ENCODE measurements around the gene PTPRN2.
"Not testable (repeated sequence)": the region's sequence is repeated elsewhere in the genome, so short reads cannot be mapped to it uniquely, and the experiment has no call there.

Gene PTPRN2

DNA sequence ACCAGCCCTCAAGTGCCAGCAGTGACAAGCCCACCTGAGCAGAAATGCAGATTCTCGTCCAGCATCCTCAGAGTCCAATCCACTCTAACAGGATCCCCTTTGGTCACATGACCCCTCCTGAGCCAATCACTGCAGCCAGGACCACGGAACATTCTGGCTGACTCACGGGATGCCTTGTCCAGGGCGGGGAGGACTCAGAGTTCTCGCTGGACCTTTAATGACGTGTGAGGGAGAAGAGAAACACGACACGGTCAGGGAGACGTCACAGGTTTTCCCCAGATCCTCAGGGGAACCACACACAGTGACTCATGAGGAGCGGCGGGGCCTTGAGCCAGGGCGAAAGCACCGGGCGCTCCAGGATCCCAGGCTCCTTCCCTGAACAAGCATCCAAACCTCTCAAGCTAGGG is 155.7 kb downstream of the PTPRN2 start:
- no peak for DNase-seq

DNA sequence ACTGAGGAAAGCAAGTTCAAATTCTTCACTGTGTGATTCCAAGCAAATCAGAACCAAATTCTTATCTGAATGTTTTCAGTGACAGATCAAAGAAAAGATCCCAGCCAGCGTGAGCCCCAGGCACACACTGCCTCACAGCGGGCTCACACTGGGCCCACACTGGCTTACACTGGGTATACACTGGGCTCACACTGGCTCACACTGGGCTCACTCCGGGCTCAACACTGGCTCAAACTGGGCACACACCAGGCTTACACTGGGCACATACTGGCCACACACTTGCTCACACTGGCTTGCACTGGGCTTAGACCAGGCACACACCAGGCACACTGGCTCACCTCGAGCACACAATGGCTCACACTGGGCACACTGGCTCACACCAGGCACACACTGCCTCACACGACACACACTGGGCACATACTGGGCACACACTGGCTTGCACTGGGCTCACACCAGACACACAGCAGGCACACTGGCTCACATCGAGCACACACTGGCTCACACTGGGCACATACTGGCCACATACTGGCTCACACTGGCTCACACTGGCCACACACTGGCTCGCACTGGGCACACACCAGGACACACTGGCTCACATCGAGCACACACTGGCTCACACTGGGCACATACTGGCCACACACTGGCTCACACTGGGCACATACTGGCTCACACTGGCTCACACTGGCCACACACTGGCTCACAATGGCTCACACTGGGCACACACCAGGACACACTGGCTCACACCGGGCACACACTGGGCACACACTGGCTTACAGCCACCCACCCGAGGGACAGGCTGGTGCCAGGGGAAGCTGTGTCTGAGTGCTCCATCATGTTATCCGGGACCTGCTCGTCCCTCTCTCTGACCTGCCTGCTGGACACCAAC is 156.3 kb downstream of the PTPRN2 start:
- DNase-seq = no peak

DNA sequence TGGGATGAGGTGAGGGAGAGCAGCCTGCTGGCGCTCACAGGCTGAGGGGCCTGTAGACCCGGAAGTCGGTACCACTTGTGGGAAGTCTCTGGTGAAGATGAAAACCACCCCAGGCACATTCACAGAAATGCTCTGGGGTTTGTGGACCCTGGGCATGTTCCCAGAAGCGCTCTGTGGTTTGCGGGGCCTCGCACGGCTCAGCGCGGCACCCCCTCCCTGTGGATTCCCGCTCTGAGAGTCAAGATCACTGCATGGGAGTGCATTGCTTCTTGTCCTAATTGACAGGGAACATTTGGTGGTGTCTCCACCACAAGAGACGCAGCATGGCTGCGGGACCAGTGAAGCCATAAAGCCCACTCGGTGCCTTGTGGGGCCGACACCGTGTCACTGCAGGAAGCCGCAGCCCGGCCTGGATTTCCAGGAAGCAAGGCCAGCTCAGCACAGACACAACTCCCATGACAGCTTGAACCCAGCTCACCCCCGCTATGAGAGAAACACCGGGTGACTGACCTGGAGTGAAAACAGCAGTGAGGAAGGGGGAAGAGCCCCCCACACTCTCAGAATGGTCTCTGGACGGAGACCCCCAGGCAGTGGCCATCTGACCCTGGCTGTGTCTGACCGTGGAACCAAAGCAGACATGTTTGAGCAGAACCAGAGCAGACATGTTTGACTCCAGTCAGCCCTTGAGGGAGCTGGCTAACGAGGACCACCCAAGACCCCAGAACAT is 157.2 kb downstream of the PTPRN2 start:
- DNase-seq = no peak

DNA sequence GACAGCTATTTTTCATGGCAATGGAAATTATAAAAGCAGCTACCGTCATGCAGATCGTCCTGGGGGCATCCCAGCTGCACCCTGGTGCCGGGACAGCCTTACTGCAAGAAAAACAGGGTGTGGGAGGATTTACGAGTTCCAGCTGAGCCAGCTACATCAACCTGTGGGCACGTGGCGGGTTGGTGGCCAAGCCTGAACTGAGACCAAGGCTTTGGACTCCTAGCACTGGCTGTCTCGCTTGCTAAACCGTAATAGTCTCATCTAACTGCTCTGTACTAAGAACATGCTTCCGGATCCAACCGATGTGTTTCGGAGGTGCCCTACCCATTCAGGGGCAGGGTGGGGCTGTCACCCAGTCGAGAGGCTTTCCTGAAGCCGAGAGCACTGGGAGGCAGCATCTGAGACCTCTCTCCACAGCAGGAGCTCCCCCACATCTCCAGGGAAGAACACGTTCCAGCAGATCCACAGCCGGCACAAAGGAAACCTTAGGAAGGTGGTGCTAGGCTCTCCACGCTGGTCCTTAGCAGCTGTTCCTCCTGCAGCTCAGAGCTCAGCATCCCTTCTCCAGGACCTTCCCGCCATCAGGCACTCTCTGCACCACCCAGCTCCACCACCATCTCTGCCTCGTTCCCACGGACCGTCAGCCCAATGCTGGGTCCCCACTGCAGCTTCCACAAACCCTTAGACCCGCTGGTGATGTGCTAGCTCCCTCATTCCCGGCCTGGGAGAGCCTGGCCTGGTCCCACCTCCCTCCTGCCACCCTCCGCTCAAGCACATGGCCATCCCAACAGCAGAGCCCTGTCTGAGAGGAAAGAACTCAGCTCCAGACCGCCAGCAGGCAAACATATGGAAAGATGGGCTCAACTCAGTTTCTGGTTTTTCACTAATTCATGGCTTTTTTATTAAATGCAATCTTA is 158.5 kb downstream of the PTPRN2 start:
- no peak for DNase-seq

DNA sequence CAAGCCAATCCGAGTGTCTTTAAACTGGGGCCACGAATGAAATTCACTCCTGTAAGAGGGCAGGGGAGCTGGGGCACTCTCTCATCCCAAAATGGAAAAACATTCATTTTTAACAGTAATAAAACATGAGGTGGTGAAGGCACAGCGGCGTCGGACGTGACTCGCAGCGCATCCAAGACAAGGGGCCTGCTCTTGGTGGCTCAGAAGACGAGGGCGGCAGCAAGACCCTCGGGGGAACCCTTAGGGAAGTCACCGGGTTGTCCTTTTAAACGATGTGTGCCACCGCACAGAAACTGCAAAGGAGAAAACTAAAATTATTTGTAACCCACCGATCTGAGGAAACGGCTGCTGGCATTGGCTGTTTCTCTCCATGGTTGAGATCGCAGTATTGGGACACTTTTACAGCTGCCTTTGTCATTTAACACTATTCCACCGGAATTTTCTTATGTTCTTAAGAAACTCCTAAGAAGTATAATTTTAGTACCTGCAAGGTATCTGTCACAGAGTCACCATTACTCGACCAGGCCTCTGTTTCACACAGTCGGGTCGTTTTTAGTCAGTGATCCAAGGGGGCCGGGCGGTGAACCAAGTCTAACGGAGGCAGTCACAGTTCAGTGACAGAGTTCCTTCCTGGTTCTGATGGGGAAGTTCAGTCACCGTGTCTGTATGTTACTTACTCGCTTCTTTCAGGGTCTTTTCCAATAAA is 159.3 kb downstream of the PTPRN2 start:
- DNase-seq = no peak

DNA sequence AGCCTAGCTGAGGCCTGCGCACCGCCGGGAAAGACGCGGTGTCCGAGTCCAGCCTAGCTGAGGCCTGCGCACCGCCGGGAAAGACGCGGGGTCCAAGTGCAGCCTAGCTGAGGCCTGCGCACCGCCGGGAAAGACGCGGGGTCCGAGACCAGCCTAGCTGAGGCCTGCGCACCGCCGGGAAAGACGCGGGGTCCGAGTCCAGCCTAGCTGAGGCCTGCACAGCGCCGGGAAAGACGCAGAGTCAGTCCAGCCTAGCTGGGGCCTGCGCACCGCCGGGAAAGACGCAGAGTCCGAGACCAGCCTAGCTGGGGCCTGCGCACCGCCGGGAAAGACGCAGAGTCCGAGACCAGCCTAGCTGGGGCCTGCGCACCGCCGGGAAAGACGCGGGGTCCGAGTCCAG is 161.9 kb downstream of the PTPRN2 start:
- DNase-seq = not testable (repeated sequence)

DNA sequence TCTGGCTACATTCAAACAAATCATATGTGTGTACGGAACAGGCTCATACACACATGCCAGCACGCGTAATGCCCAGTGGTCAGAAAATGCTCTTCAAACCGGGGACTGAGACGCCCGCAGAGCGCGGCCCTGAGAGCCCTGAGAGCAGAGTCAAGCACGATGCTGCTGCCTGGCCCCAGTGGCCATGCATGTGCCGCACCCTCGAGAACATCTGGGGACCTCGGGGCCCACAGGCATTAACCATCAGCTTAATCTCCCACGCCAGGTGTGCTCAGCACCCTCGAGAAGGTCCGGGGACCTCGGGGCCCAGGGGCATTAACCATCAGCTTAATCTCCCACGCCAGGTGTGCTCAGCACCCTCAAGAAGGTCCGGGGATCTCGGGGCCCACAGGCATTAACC is 163.1 kb downstream of the PTPRN2 start:
- no peak for DNase-seq

DNA sequence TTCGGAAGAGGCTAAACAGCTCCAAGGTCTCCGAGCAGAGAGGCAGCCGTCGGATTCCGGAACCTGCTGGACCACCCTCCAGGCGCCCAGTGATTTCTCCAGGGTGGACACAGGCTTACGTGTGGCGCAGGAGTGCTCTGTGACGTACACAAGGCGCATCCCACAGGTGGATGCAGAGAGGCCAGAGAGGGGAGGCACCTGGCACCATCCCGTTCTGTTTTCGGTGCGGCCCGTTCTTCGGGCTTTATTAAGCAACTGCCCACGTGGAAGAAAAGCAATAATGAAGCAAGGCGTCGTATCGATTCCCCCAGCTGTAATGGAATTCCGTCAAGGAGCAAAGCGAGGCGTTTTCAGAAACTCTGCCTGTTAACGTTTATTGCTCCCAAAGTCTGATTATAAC is 163.6 kb downstream of the PTPRN2 start:
- DNase-seq = no peak

DNA sequence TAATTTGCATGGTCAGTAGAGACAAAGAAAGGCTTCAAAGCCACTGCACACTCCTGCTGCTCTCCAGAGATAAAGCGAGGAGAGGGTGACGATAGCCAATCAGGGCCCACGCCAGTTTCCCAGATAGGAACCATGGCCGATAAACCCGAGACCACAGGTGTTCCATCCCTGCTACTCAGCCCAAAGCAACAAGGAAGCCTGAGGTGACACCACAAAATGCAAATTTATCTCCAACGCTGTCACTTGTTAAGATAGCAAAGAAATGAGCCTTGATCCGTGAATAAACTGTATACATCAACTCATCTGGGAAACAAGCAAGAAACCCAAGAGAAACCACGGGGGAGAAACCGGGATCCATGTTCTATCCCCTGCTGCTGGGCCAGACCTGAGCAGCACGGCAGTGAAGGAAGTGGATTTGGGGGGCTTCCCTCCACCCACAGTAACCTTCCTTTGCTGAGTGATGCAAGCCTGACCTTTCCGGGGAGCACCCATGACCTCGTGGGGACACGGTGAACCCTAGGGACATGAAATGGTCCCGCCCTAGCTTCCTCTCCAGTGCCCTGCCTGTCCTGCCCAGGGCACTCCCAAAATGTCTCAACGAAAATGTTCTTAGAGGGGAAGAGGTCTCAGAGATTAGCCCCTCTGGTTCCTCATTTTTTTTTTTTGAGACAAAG is 164.6 kb downstream of the PTPRN2 start:
- no peak for DNase-seq

DNA sequence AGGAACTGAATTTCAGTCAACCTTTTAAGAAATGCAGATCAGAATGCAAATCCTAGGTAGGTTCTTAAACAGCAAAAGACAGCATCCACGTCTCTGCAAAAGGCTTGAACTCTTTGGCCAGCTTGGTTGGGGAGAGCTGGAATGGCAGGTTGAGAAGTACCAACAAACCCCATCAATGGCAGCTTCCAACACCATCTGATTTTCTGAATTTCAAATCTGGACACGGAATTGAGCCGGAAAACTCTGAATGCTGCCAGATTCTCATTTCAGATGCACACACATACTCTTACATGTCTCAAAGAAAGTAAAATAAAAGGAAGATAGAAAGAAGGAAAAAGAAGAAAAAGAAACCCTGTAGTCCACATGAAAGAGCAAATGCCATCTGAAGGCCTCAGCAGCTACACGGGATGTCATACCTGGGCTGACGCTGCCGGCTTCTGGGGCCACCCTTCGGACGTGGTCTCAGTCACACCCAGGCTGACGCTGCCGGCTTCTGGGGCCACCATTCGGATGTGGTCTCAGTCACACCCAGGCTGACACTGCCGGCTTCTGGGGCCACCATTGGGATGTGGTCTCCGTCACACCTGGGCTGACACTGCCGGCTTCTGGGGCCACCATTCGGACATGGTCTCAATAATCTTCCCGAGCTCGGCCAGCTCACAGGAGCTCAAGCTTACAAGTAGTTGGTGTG is 165.3 kb downstream of the PTPRN2 start:
- DNase-seq = no peak

DNA sequence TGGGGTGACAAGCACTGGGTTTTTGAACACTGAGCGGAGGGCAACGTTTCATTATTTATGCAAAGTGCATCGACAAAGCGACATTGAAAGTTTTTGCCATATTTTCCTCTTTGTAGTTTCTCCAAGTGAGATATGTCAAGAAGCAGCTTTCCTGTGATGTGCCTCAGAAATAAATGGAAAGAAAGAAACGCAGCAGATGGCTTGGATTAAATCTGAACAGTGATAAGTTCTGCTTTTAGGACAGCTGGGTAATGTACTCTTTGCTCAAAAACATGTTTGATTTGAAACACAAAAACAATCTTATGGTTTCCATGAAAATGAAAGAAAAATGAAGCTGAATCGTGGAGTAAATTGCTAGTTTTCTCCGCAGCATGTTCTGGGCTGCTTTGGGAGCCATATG is 166.3 kb downstream of the PTPRN2 start:
- no peak for DNase-seq

DNA sequence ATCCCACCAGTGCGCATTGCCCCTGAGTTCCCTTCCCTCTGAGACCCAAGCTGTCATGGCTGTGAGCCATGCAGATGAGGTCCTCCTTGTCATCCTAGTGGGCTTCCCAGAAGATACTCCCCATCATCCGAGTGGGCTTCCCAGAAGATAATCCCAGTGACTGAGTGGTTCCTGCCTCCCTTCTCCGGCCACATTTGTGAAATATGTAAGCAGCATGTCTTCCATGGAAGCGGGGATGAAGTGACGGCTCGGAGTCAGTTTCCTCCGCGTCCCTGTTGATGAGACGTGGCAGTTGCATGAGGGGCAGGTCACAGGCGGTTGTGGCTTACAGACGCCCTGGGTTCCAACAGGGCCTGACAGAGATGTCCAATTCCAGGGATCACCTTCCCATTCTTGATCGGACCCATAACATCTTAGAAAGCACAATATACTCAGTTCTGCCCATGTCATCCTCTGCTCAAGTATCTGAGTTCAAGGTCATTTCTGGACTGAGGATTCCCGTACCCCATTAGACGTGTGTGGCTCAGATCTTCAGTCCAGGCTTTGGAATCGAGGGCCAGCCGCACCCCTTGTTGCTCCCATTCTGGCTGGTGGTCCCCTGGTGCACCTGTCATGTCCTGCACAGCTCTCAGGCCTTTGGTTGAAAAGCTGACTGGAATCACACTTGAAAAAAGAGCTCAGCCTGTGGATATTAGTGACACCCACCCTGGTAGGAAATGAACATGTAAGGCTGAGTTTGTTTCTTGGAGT is 166.9 kb downstream of the PTPRN2 start:
- DNase-seq = no peak

DNA sequence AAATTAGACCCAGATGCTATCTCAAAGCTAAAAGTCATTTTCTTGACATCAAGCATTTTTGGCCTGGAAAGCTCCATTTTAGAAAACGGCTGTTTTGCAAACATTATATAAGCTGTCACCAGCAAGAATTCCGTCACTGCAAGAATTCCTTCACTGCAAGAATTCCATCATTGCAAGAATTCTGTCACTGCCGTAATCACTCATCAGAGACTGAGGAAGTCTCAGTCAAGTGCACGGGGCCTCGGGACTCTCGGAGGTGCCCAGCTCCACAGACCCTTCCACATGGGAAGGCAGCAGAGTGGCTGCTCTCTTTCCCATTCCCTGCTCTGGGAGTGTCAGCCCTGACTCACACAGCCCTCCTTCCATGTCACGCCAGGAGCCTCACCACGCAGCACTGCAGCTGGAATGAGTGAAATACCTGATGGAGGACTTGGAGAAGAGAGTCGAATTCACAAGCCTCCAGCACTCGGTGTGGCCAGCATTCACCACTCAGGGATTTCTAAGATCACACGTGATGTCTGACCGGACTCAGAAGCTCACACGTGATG is 168.3 kb downstream of the PTPRN2 start:
- no peak for DNase-seq

DNA sequence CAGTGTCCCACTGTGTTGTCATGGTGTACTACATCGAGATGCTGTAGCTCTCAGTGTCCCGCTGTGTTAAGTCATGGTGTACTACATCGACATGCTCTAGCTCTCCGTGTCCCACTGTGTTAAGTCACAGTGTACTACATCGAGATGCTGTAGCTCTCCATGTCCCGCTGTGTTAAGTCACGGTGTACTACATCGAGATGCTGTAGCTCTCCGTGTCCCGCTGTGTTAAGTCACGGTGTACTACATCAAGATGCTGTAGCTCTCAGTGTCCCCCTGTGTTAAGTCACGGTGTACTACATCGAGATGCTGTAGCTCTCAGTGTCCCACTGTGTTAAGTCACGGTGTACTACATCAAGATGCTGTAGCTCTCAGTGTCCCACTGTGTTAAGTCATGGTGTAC is 169.2 kb downstream of the PTPRN2 start:
- not testable (repeated sequence) for DNase-seq

DNA sequence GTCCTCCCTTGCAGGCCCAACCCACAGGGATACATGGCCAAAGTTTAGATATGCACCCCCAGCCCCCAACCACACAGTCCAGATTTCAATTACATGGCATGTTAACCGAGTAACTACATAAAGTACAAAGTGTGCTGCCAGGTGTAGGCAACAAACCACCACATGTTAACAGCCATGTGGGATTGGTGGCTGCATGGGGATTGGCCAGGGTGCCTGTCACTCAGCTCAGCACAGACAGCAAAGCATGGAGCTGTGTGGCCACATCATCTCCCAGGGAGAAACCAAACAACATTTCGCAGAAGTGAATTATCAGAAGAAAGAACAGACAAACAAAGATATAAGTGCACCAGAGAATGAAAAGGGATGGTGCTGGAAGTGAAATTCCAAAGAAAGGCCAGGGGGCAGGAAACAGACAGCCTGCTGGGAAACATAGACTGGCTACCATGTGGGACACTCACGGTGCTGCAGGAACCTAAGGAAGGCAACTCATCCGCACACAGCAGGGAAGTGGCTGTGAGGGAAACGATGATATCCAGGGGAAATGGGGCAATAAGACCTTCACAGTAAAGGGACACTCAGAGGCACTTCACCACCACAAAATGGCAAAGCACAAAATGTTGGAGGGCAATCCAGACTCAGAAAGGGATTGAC is 171.2 kb downstream of the PTPRN2 start:
- DNase-seq = no peak

DNA sequence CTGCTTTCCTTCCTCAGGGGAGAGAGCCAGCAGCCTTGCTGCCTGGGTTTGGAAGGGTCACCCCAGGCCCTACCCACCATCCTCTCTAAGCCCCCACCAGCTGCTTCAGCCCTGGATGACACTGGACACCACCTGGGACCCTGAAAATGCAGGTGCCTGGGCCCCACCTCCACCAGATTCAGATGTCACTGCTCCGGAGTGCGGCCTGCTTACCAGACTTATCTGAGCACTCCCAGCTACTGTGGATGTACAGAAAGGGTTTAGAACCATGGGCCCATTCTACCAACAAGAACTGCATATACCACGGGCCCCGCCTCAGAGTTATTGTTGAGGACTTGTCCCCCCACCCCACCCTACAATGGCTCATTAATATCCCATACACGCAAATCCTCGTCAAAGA is 172.3 kb downstream of the PTPRN2 start:
- no peak for DNase-seq

DNA sequence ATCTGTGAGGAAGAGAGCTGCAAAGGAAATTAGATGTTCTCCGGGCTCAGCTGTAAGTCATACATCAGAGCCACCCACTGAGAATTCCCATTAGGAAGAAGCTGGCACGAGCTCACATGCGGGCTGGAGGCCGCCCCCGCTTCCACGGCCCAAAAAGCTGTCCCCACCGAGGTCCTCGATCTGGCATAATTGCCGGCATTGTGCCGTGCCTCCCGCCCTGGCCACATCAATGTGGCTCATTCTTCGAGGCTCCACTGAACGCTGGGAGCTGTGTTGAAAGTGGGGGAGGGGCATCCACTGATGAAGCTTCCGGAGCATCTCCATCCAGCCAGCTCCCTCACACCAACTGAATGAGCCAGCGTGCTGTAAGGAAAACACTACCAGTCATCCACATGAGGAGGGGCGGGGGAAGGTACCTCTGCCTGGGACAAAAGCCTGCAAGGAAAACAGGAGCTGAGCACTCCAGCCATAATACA is 173.1 kb downstream of the PTPRN2 start:
- DNase-seq = no peak

DNA sequence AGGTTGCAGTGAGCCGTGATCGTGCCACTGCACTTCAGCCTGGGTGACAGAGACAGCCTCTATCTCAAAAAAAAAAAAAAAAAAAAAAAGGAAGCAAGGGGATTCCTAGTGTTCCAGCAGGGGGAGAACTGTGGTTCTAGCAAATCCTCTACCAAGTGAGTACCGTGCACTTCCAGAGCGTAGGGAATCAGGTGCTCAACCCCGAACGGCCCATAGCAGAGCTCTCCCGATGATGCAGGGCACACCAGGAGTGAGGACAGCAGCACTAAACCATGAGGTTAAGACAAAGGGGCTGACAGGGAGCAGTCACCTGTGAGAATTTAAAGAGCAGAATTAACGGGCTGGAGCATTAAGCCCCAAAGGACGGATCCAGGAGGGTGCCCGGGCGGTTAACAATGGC is 173.6 kb downstream of the PTPRN2 start:
- no peak for DNase-seq

DNA sequence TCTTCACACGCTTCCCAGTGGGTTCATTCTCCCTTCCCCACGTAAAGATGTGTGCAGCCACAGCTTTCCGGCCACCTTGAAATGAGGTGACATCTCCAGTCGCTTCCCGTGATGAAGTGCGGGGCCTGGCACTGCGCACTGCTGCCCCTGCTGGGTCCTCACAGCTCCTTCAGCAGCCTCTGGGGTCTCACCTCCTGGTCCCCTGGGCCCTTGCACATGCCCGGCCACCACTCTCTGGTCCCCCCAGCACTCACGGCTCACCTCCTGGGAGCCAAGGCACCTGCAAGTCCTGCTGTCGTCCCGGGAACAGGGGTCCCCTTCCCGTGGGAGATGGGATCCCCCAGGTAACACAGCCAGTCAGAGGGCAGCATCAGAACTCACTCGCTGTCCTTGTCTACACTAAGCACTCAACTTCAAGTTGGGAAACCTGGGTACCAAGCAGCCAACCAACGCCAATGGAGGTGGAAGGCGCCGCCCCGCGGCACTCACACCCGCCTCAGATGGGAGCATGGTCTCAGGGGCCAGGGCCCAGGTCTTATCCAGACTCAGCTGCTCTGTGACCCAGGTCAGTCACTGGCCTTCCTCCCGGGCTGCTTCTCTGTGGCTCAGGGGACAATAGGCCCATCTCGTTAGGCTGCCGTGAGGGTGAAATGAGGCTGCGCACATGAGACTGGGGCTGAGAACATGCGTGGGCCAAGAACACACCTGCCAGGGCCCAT is 176.2 kb downstream of the PTPRN2 start:
- DNase-seq = no peak
